Keratinocyte (primary cell): ENCODE results near the gene EIF6.
"Not testable (repeated sequence)": the region's sequence is repeated elsewhere in the genome, so short reads cannot be mapped to it uniquely, and the experiment has no call there.

Experiments
- CTCF ChIP-seq, 3 experiments: IDR thresholded peaks in 1 of 3; conservative IDR thresholded peaks in 1 of 3; optimal IDR thresholded peaks in 1 of 3; 2 replicates in 2 of 3; 3 replicates in 1 of 3; pipeline versions ENCODE3 to v1.5.1; 2011; ENCODE audit warnings: low read length in 3 of 3, mild to moderate bottlenecking in 3 of 3, moderate library complexity in 2 of 3, control low read depth in 1 of 3, inconsistent platforms in 1 of 3; ENCODE audit not compliant: insufficient read depth in 2 of 3; ENCODE audit errors: extremely low read depth in 1 of 3
- EZH2 ChIP-seq: IDR thresholded peaks from one replicate; pipeline ENCODE4 v1.6.1; 2012; ENCODE audit warnings: inconsistent platforms, mild to moderate bottlenecking, low read length, moderate library complexity

- not testable (repeated sequence) for TF ChIP-seq CTCF (optimal IDR thresholded peaks at IDR 0.05 in 1 of 3, IDR thresholded peaks at IDR 0.05 in 1 of 3, conservative IDR thresholded peaks at IDR 0.05 in 1 of 3; ENCODE audit: extremely low read depth in 1 of 3, insufficient read depth in 2 of 3, low read length in 3 of 3); EZH2
Measured at GRCh38 chr20:35262321-35262720, 22.3 kb downstream of the EIF6 start.
